Activated naive CD4-positive, alpha-beta T cell treated with Interleukin-2 at 50 U/mL for 16 hours (primary cell): ENCODE measurements around the gene SLIT3.

Experiments
- DNase-seq: peaks from one replicate; pipeline ENCODE4 v3.0.0-alpha.2; 2020

Gene SLIT3

GRCh38 chr5:168844016-168844921 is 456.7 kb downstream of the SLIT3 start:
- DNase-seq, result no peak

GRCh38 chr5:168843277-168844015 is 457.5 kb downstream of the SLIT3 start:
- no peak for DNase-seq

GRCh38 chr5:168842571-168843205 is 458.3 kb downstream of the SLIT3 start:
- DNase-seq, result no peak

GRCh38 chr5:168837852-168838251 is 463.1 kb downstream of the SLIT3 start:
- no peak for DNase-seq

- no peak for DNase-seq
Measured at GRCh38 chr5:168836603-168837231, 464.2 kb downstream of the SLIT3 start.

- DNase-seq, result no peak
Measured at GRCh38 chr5:168833936-168834335, 467.0 kb downstream of the SLIT3 start.

- no peak for DNase-seq
Measured at GRCh38 chr5:168833383-168833782, 467.6 kb downstream of the SLIT3 start.

GRCh38 chr5:168832308-168832707 is 468.6 kb downstream of the SLIT3 start:
- no peak for DNase-seq

- DNase-seq, result no peak
Measured at GRCh38 chr5:168831383-168831782, 469.6 kb downstream of the SLIT3 start.

- no peak for DNase-seq
Measured at GRCh38 chr5:168830833-168831232, 470.1 kb downstream of the SLIT3 start.

GRCh38 chr5:168829922-168830417 is 471.0 kb downstream of the SLIT3 start:
- DNase-seq, result no peak

- no peak for DNase-seq
Measured at GRCh38 chr5:168829044-168829443, 471.9 kb downstream of the SLIT3 start.

GRCh38 chr5:168827636-168828035 is 473.3 kb downstream of the SLIT3 start:
- DNase-seq, result no peak

- no peak for DNase-seq
Measured at GRCh38 chr5:168826246-168826725, 474.7 kb downstream of the SLIT3 start.

GRCh38 chr5:168822745-168823281 is 478.1 kb downstream of the SLIT3 start:
- no peak for DNase-seq

- DNase-seq, result no peak
Measured at GRCh38 chr5:168822248-168822744, 478.6 kb downstream of the SLIT3 start.

- DNase-seq, result no peak
Measured at GRCh38 chr5:168820874-168821273, 480.1 kb downstream of the SLIT3 start.

- DNase-seq, result no peak
Measured at GRCh38 chr5:168819004-168819621, 481.8 kb downstream of the SLIT3 start.

GRCh38 chr5:168818558-168818957 is 482.4 kb downstream of the SLIT3 start:
- no peak for DNase-seq

- DNase-seq, result no peak
Measured at GRCh38 chr5:168817591-168817990, 483.3 kb downstream of the SLIT3 start.

- DNase-seq, result no peak
Measured at GRCh38 chr5:168816661-168817060, 484.3 kb downstream of the SLIT3 start.
